Activated gamma-delta T cell treated with Interleukin-2 at 50 U/mL for 16 hours (primary cell): ENCODE data around the gene KRT9.
"Not testable (repeated sequence)": the region's sequence is repeated elsewhere in the genome, so short reads cannot be mapped to it uniquely, and the experiment has no call there.

Experiments
- DNase-seq: peaks from one replicate; pipeline ENCODE4 v3.0.0-alpha.2; 2020

The KRT9 gene

GRCh38 chr17:41542786-41543185 is 29.1 kb downstream of the KRT9 start:
- DNase-seq = not testable (repeated sequence)

- no peak for DNase-seq
Measured at GRCh38 chr17:41542357-41542756, 29.5 kb downstream of the KRT9 start.

GRCh38 chr17:41540921-41541625 is 30.8 kb downstream of the KRT9 start:
- no peak for DNase-seq

- DNase-seq = no peak
Measured at GRCh38 chr17:41539979-41540701, 31.7 kb downstream of the KRT9 start.

- no peak for DNase-seq
Measured at GRCh38 chr17:41539071-41539492, 32.8 kb downstream of the KRT9 start.

- no peak for DNase-seq
Measured at GRCh38 chr17:41538565-41538991, 33.3 kb downstream of the KRT9 start.

GRCh38 chr17:41537990-41538389 is 33.9 kb downstream of the KRT9 start:
- DNase-seq = no peak

- no peak for DNase-seq
Measured at GRCh38 chr17:41537614-41537954, 34.3 kb downstream of the KRT9 start.

GRCh38 chr17:41536741-41537613 is 34.9 kb downstream of the KRT9 start:
- no peak for DNase-seq

- no peak for DNase-seq
Measured at GRCh38 chr17:41535764-41536481, 35.9 kb downstream of the KRT9 start.

GRCh38 chr17:41534899-41535546 is 36.8 kb downstream of the KRT9 start:
- DNase-seq = no peak

GRCh38 chr17:41533613-41534012 is 38.2 kb downstream of the KRT9 start:
- no peak for DNase-seq

- DNase-seq = no peak
Measured at GRCh38 chr17:41532947-41533570, 38.8 kb downstream of the KRT9 start.

- DNase-seq = no peak
Measured at GRCh38 chr17:41531993-41532392, 39.9 kb downstream of the KRT9 start.

- no peak for DNase-seq
Measured at GRCh38 chr17:41530062-41531048, 41.5 kb downstream of the KRT9 start.

GRCh38 chr17:41529491-41529915 is 42.4 kb downstream of the KRT9 start:
- DNase-seq = no peak

- DNase-seq = no peak
Measured at GRCh38 chr17:41528959-41529353, 42.9 kb downstream of the KRT9 start.

- DNase-seq = no peak
Measured at GRCh38 chr17:41527063-41528023, 44.5 kb downstream of the KRT9 start.

- no peak for DNase-seq
Measured at GRCh38 chr17:41524261-41524660, 47.6 kb downstream of the KRT9 start.
